AG04450 (cell line): Measurements from ENCODE around the gene PHF20. TPM values are rescaled to one million over a fixed set of nuclear protein-coding genes. Genes with fewer than 3 reads are reported as not detected.

Experiments
- CTCF ChIA-PET: fragments of 300-600, 350-600 bp; formaldehyde crosslinking; extraction: SDS; loops from one replicate; lab custom pipeline; 2022; ENCODE audit warnings: antibody characterized with exemption, inconsistent platforms; lab: Charles Lee
- POLR2A ChIA-PET: fragments of 350-600 bp; formaldehyde crosslinking; extraction: SDS; loops from one replicate; lab custom pipeline; 2021; ENCODE audit warnings: antibody characterized with exemption, inconsistent platforms; lab: Yijun Ruan, JAX
- DNase-seq: peaks from one replicate; pipeline ENCODE4 v3.0.0-alpha.2; 2011; ENCODE audit warnings: low read depth, low spot score
- H3K27ac ChIP-seq: one replicate; pipeline ENCODE4 v1.5.1; 2012; ENCODE audit warnings: low read depth, low read length, control low read depth
- H3K27me3 ChIP-seq: one replicate; pipeline ENCODE4 v1.6.0; 2012; ENCODE audit warnings: low read length; ENCODE audit not compliant: control insufficient read depth, insufficient read depth
- H3K4me3 ChIP-seq: 2 replicates; pipeline ENCODE4 v1.5.1; 2011; ENCODE audit warnings: mild to moderate bottlenecking, low read depth, low read length, control low read depth
- H3K9me3 ChIP-seq: 2 replicates; pipeline ENCODE4 v1.5.1; 2012; ENCODE audit warnings: low read length; ENCODE audit not compliant: control insufficient read depth, insufficient read depth
- polyA plus RNA-seq: library from polyadenylated mRNA; depleted of rRNA; stranded (reverse); fragments of >200 nt; gene quantifications from 2 replicates; pipeline ENCODE4 v1.2.3, GENCODE V29; 2011
- TF ChIP-seq, protein P1 (sequence below): IDR thresholded peaks from 2 replicates; pipeline ENCODE4 v1.5.1; 2011; ENCODE audit warnings: low read depth, low read length, control low read depth, inconsistent platforms

The PHF20 gene
- polyA plus RNA-seq, 1 experiment, result 30.6 TPM

DNA sequence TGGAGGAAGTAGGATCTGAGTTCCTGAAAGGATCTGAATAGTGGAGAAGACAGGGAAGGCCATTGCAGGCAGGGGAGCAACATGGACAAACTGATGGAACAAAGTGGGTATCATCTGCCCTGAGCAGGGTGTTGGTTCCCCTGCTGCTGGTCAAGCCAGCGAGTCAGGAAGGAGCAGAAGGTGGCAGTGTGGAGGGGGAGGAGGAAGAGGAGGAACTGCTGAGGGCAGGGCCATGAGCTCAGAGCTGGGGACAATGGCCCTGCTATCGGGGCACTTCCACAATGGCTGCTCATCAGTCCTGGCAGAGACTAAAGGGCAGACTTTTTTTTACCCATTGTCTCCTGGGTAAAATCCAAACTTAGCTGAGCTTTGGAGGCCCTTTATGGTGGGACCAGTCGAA, 210.2 kb downstream of the PHF20 start:
- H3K27ac ChIP-seq, result no peak overlapping the region
- H3K4me3 ChIP-seq, result no peak overlapping the region
- H3K27me3 ChIP-seq, result peaks cover 23% of the 10 kb centered on the region
- DNase-seq, result no peak
- TF ChIP-seq, protein P1, sequence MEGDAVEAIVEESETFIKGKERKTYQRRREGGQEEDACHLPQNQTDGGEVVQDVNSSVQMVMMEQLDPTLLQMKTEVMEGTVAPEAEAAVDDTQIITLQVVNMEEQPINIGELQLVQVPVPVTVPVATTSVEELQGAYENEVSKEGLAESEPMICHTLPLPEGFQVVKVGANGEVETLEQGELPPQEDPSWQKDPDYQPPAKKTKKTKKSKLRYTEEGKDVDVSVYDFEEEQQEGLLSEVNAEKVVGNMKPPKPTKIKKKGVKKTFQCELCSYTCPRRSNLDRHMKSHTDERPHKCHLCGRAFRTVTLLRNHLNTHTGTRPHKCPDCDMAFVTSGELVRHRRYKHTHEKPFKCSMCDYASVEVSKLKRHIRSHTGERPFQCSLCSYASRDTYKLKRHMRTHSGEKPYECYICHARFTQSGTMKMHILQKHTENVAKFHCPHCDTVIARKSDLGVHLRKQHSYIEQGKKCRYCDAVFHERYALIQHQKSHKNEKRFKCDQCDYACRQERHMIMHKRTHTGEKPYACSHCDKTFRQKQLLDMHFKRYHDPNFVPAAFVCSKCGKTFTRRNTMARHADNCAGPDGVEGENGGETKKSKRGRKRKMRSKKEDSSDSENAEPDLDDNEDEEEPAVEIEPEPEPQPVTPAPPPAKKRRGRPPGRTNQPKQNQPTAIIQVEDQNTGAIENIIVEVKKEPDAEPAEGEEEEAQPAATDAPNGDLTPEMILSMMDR, result no peak
- no peaks in the 10 kb centered on the region for H3K9me3 ChIP-seq
- POLR2A ChIA-PET, result no interaction called here
- CTCF ChIA-PET, result interaction anchor here (2.2 to 10.1 kb wide), 2 partner anchors 10 to 28 kb away, joined by 6 to 112 read pairs; partner anchors contain the start of gene SCAND1

DNA sequence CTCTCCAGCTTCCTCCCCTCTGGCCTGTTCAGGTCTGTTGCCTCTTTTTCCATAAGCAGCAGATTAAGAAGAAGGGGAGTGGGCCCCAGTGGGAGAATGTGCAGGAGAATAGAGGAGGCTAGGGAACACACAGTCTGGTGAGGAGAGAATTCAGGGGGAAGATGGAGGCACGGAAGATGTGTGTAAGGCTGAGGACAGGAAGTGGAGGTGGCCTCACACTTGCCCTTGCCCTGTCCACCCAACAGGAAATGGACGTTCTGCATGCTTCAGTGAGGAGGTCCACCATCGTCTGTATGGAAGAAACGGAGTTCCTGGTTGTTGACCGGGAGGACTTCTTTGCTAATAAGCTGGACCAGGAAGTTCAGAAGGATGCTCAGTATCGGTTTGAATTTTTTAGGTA, 212.6 kb downstream of the PHF20 start:
- no peak overlapping the region for H3K4me3 ChIP-seq
- H3K27me3 ChIP-seq, result peaks cover 33% of the 10 kb centered on the region
- H3K9me3 ChIP-seq, result no peaks in the 10 kb centered on the region
- no peak for DNase-seq
- POLR2A ChIA-PET, result no interaction called here
- CTCF ChIA-PET, result interaction anchor here (0.9 to 10.1 kb wide), 4 partner anchors 8 to 154 kb away, joined by 3 to 112 read pairs (median 6); partner anchors contain the start of gene SCAND1
- TF ChIP-seq, protein P1, result no peak
- H3K27ac ChIP-seq, result no peak overlapping the region

DNA sequence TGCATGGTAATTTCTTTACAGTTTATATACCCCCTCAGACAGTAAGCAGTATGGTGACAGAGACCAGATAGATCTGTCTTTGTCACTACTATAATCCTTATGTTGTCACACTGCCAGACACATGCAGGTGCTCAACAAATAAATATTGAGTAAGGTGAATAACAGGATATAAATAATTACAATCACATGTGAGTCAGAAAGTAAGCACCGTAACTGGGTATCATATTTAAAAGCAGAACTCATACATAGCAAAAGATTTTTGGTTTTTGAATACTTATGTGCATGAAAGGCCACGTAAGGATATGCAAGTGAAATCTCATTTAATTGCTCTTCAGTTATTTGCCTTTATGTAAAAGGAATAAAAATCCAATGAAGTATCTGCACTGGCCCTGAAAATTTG, 214.0 kb downstream of the PHF20 start:
- TF ChIP-seq, protein P1, result no peak
- Histone ChIP-seq H3K27me3 (peaks cover 22% of the 10 kb centered on the region), H3K27ac (no peak overlapping the region), H3K9me3 (no peaks in the 10 kb centered on the region), H3K4me3 (no peak overlapping the region)
- CTCF ChIA-PET, result interaction anchor here (0.7 to 2.0 kb wide), 2 partner anchors 153 to 214 kb away, joined by 3 to 10 read pairs; no protein-coding TSS in a partner anchor
- DNase-seq, result no peak
- POLR2A ChIA-PET, result no interaction called here

DNA sequence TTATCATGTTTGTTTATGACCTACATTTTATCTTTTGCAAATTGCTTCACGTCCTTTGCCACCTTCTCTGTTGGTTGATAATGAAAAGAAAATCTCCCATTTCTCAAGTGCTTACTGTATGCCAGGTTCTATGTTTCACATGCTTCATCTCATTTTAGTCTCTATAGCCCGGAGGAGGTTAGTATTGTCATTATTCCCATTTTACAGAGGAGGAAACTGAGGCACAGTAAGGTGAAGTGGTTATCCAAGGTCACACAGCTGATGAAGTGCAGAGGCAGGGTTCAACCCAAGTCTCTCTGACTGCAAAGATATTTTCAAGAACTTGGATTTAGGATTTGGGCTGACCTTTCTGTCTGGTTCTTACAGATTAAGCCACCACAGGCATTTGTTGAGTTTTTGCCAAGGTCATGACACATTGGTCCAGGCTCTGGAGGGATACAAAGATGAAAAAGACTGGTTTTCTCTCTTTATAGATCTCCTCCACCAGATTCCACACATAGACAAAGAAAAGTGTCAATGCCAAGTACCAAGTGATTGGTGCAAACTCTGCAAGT, 217.2 kb downstream of the PHF20 start:
- Histone ChIP-seq H3K27ac (no peak overlapping the region), H3K27me3 (peaks cover 15% of the 10 kb centered on the region), H3K4me3 (no peak overlapping the region), H3K9me3 (no peaks in the 10 kb centered on the region)
- ChIA-PET POLR2A (no interaction called here), CTCF (interaction anchor here (0.6 to 11.2 kb wide), 2 partner anchors 28 to 144 kb away, joined by 3 to 583 read pairs; no protein-coding TSS in a partner anchor)
- TF ChIP-seq, protein P1, result no peak
- no peak for DNase-seq

DNA sequence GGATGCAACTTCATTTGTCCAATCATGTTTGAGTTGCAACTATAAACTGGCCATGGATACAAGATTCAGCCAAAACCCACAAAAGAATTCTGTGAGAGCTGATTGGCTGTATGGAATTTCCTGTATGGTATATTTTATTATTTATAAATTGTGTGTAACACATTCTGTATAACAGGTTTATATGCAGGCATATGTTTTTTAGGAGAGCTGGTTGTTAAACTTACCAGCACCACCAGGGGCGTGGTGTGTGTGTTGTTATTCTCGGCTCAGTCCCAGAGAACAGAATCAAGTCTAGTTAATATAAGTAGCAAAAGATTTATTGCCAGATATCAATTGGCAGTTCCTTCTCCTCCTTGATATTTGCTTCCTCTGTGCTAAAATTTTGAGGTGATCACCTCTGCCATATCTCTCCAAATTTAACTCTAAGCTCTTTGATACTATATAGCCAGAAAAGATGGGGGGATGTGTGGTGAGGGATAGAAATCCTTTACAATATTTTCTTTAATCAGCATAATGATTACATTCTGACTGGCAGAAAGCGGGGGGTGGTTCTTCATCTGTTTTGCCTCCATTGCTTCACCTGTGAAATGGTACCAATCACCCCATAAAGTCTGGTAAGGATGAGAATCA, 219.4 kb downstream of the PHF20 start:
- H3K9me3 ChIP-seq, result no peaks in the 10 kb centered on the region
- no peak overlapping the region for H3K4me3 ChIP-seq
- peaks cover 15% of the 10 kb centered on the region for H3K27me3 ChIP-seq
- TF ChIP-seq, protein P1, result peak; percentile 73
- POLR2A ChIA-PET, result interaction anchor here (0.7 to 1.0 kb wide), 2 partner anchors 73 to 249 kb away, joined by 3 read pairs; partner anchors contain the start of gene RBM39
- DNase-seq, result no peak
- H3K27ac ChIP-seq, result no peak overlapping the region
- CTCF ChIA-PET, result interaction anchor here (0.6 to 11.2 kb wide), 23 partner anchors 8 to 264 kb away, joined by 3 to 583 read pairs (median 4); partner anchors contain the start of genes CNBD2 and SCAND1
